GM23338 (cell line): Measurements from ENCODE around the gene GGN. TPM values are rescaled to one million over a fixed set of nuclear protein-coding genes. Genes with fewer than 3 reads are reported as not detected.

ENCODE experiments used
- ATAC-seq: fragments of 200-7000 bp; cut with Tn5 transposase; 3 replicates; pipeline ENCODE4 v1.9.1; 2020
- DNase-seq: peaks from one replicate; pipeline ENCODE4 v3.0.0-alpha.2; 2015; ENCODE audit warnings: low spot score
- H2AFZ ChIP-seq: fragments of 200-600 bp; sonication (generic); 2 replicates; pipeline ENCODE4 v1.8.0; 2016; ENCODE audit warnings: antibody characterized with exemption, mild to moderate bottlenecking, moderate library complexity
- H3F3A ChIP-seq: fragments of 200-600 bp; sonication (generic); replicated peaks from 2 replicates; pipeline ENCODE4 v1.8.0; 2017; ENCODE audit warnings: antibody characterized with exemption, mixed run types, low read depth
- H3K27ac ChIP-seq: fragments of 200-600 bp; sonication (generic); 2 replicates; pipeline ENCODE4 v1.6.1; 2016; ENCODE audit warnings: low read depth
- H3K27me3 ChIP-seq: fragments of 200-600 bp; sonication (generic); 2 replicates; pipeline ENCODE4 v1.8.0; 2016; ENCODE audit warnings: mild to moderate bottlenecking, mixed run types, moderate library complexity; ENCODE audit not compliant: insufficient read depth
- H3K36me3 ChIP-seq: fragments of 200-600 bp; sonication (generic); 2 replicates; pipeline ENCODE4 v1.8.0; 2016; ENCODE audit warnings: mild to moderate bottlenecking; ENCODE audit not compliant: insufficient read depth
- H3K4me1 ChIP-seq: fragments of 200-600 bp; sonication (generic); 2 replicates; pipeline ENCODE4 v1.8.0; 2016; ENCODE audit warnings: mild to moderate bottlenecking, moderate library complexity; ENCODE audit not compliant: insufficient read depth
- H3K4me2 ChIP-seq: fragments of 200-600 bp; sonication (generic); 2 replicates; pipeline ENCODE4 v1.7.1; 2017; ENCODE audit warnings: mixed run types
- H3K4me3 ChIP-seq: fragments of 200-600 bp; sonication (generic); 2 replicates; pipeline ENCODE4 v1.6.1; 2016; ENCODE audit warnings: mixed run types
- H3K79me2 ChIP-seq: fragments of 200-600 bp; sonication (generic); replicated peaks from 2 replicates; pipeline ENCODE4 v1.8.0; 2017; ENCODE audit warnings: mild to moderate bottlenecking; ENCODE audit not compliant: insufficient read depth
- H3K9me2 ChIP-seq: fragments of 200-600 bp; sonication (generic); 2 replicates; pipeline ENCODE4 v1.8.0; 2017; ENCODE audit not compliant: insufficient read depth
- H4K20me1 ChIP-seq: fragments of 200-600 bp; sonication (generic); replicated peaks from 2 replicates; pipeline ENCODE4 v1.8.0; 2017; ENCODE audit warnings: mild to moderate bottlenecking; ENCODE audit not compliant: insufficient read depth
- H3K27ac Mint-ChIP-seq: 2 replicates; pipeline ENCODE4 v1.8.0; 2020; ENCODE audit warnings: inconsistent platforms, mild to moderate bottlenecking, moderate library complexity, mixed read lengths
- H3K27me3 Mint-ChIP-seq: 3 replicates; pipeline ENCODE4 v1.8.0; 2022; ENCODE audit warnings: low read depth, mild to moderate bottlenecking, moderate library complexity, mixed read lengths, inconsistent platforms; ENCODE audit not compliant: insufficient read depth, poor library complexity
- H3K36me3 Mint-ChIP-seq: 3 replicates; pipeline ENCODE4 v1.8.0; 2021; ENCODE audit warnings: low read depth, mild to moderate bottlenecking, inconsistent platforms, moderate library complexity, mixed read lengths
- H3K4me1 Mint-ChIP-seq: 3 replicates; pipeline ENCODE4 v1.8.0; 2020; ENCODE audit warnings: mild to moderate bottlenecking, inconsistent platforms, mixed read lengths
- H3K4me3 Mint-ChIP-seq: 3 replicates; pipeline ENCODE4 v1.8.0; 2021; ENCODE audit warnings: moderate library complexity, mild to moderate bottlenecking, inconsistent platforms, mixed read lengths
- H3K9me3 Mint-ChIP-seq: 3 replicates; pipeline ENCODE4 v1.8.0; 2020; ENCODE audit warnings: moderate library complexity, mild to moderate bottlenecking, inconsistent platforms, mixed read lengths
- CREB1 ChIP-seq: fragments of 250-450 bp; sonication (Bioruptor Pico); IDR thresholded peaks from 2 replicates; pipeline ENCODE4 v1.5.0; 2020; ENCODE audit warnings: low read depth, mild to moderate bottlenecking, moderate library complexity
- ETS1 ChIP-seq: IDR thresholded peaks from 2 replicates; pipeline ENCODE4 v1.6.1; 2016; ENCODE audit warnings: antibody characterized with exemption
- EZH2 ChIP-seq: fragments of 200-600 bp; sonication (generic); IDR thresholded peaks from one replicate; pipeline ENCODE4 v1.8.0; 2017; ENCODE audit warnings: antibody characterized with exemption, mild to moderate bottlenecking, low read depth; ENCODE audit not compliant: unreplicated experiment
- NANOG ChIP-seq: IDR thresholded peaks from 2 replicates; pipeline ENCODE4 v1.6.1; 2016; ENCODE audit warnings: antibody characterized with exemption, borderline replicate concordance
- REST ChIP-seq: IDR thresholded peaks from one replicate; pipeline ENCODE4 v1.6.1; 2018; ENCODE audit warnings: antibody characterized with exemption; ENCODE audit not compliant: unreplicated experiment
- STAT1 ChIP-seq: IDR thresholded peaks from one replicate; pipeline ENCODE4 v1.6.1; 2016; ENCODE audit warnings: antibody characterized with exemption; ENCODE audit not compliant: unreplicated experiment
- ZNF114 ChIP-seq: fragments of 250-450 bp; sonication (Bioruptor Pico); IDR thresholded peaks from 2 replicates; pipeline ENCODE4 v1.5.0; 2020; ENCODE audit warnings: mild to moderate bottlenecking, moderate library complexity
- ZNF331 ChIP-seq: fragments of 250-450 bp; sonication (Bioruptor Pico); IDR thresholded peaks from 2 replicates; pipeline ENCODE4 v1.5.0; 2020; ENCODE audit warnings: low read depth, mild to moderate bottlenecking, moderate library complexity
- ZNF462 ChIP-seq: fragments of 250-450 bp; sonication (Bioruptor Pico); IDR thresholded peaks from 2 replicates; pipeline ENCODE4 v1.5.0; 2020; ENCODE audit warnings: mild to moderate bottlenecking, moderate library complexity
- polyA plus RNA-seq: library from polyadenylated mRNA; unstranded; fragments of >200 nt; fragmentation: Nextera tagmentation; extraction: Ambion mirVana; gene quantifications from 2 replicates; pipeline ENCODE4 v1.2.1, GENCODE V29; 2016
- total RNA-seq: library from RNA; depleted of rRNA; stranded (reverse); fragments of >200 nt; shearing (Covaris generic); gene quantifications from 2 replicates; pipeline ENCODE4 v1.2.3, GENCODE V29; 2014

The GGN gene
- total and polyA plus RNA-seq, 2 experiments from 2014 or later: 0.14 to 1.5 TPM

- TF ChIP-seq REST (no peak), EZH2 (no peak), ZNF114 (no peak), CREB1 (no peak), STAT1 (no peak)
Measured at GRCh38 chr19:38392707-38393308, 5.0 kb upstream of the GGN start (continued).

- H3K79me2 ChIP-seq: peaks cover 10% of the 10 kb centered on the region
- ATAC-seq (no peak), DNase-seq (no peak)
- no peak overlapping the region for H2AFZ ChIP-seq
- no peak overlapping the region for H3K4me3 ChIP-seq
- H3F3A ChIP-seq: peaks cover 17% of the 10 kb centered on the region
- peaks cover 45% of the 10 kb centered on the region for H3K36me3 Mint-ChIP-seq
- H3K27ac ChIP-seq: no peak overlapping the region
- peaks cover 45% of the 10 kb centered on the region for H3K27me3 Mint-ChIP-seq
- H3K27ac Mint-ChIP-seq: no peak overlapping the region
- H3K36me3 ChIP-seq: peaks cover 3% of the 10 kb centered on the region; the same call in 1 of the 2 replicates
- H3K9me3 Mint-ChIP-seq: peaks cover 4% of the 10 kb centered on the region; the same call in 1 of the 3 replicates
- peaks cover 6% of the 10 kb centered on the region; the same call in 1 of the 2 replicates for H3K9me2 ChIP-seq
- H3K4me1 Mint-ChIP-seq: peaks cover 47% of the 10 kb centered on the region
- H3K4me1 ChIP-seq: peaks cover 14% of the 10 kb centered on the region
- H4K20me1 ChIP-seq: peaks cover 3% of the 10 kb centered on the region; the same call in 1 of the 2 replicates
- H3K4me3 Mint-ChIP-seq: peak overlapping the region; percentile 23; the same call in 1 of the 3 replicates
- H3K4me2 ChIP-seq: no peak overlapping the region
- peaks cover 25% of the 10 kb centered on the region for H3K27me3 ChIP-seq
- TF ChIP-seq REST: no peak
- no peak for TF ChIP-seq CREB1
- no peak for TF ChIP-seq EZH2
- TF ChIP-seq STAT1: no peak
- TF ChIP-seq ZNF462 (CRISPR knock-in tag): no peak
- no peak for TF ChIP-seq NANOG
- no peak for TF ChIP-seq ETS1
- TF ChIP-seq ZNF331 (CRISPR knock-in tag): no peak
Measured at GRCh38 chr19:38391911-38392464, 4.2 kb upstream of the GGN start.
